HCT116 (cell line): Measurements from ENCODE around the gene GADD45G. TPM values are rescaled to one million over a fixed set of nuclear protein-coding genes. Genes with fewer than 3 reads are reported as not detected.

Experiments
- ATAC-seq: fragments of 200-7000 bp; cut with Tn5 transposase; 2 replicates; pipeline ENCODE4 v1.9.1; 2020; ENCODE audit warnings: mild to moderate bottlenecking, moderate library complexity
- BruUV-seq: library from RNA; stranded (reverse); fragments of 400-500 nt; replicated peaks from 2 replicates; lab custom pipeline; 2021; lab: Mats Ljungman, UMichigan
- CTCF ChIA-PET: fragments of 300-600 bp; sonication (Branson Sonifier 250); formaldehyde crosslinking; loops from one replicate; lab custom pipeline; 2021; ENCODE audit warnings: antibody characterized with exemption; lab: Charles Lee
- POLR2A ChIA-PET: fragments of 300-600, 350-600 bp; sonication (Branson Sonifier 250); formaldehyde crosslinking; loops from one replicate; lab custom pipeline; 2021; ENCODE audit warnings: antibody characterized with exemption; lab: Charles Lee
- RAD21 ChIA-PET, 2 experiments: fragments of 300-600 bp; sonication (Branson Sonifier 250); formaldehyde crosslinking; loops; one replicate each; lab custom pipeline; 2023; ENCODE audit warnings: low total read pairs in 2 of 2; ENCODE audit not compliant: uncharacterized antibody in 2 of 2, unreplicated experiment in 2 of 2, low non-redundant PET in 1 of 2; lab: Charles Lee
- DNase-seq: peaks from one replicate; pipeline ENCODE4 v3.0.0-alpha.2; 2010; ENCODE audit warnings: low read depth, low spot score
- H2AFZ ChIP-seq: fragments of 200-600 bp; shearing (Covaris generic), sonication (generic); 2 replicates; pipeline ENCODE4 v1.6.1; 2017; ENCODE audit warnings: low read depth, mixed run types, mixed read lengths, antibody characterized with exemption, low read length; ENCODE audit not compliant: poor library complexity, severe bottlenecking
- H3K27ac ChIP-seq: 2 replicates; pipeline ENCODE4 v1.5.1; 2012; ENCODE audit warnings: low read depth, low read length
- H3K27me3 ChIP-seq: fragments of 200-600 bp; sonication (generic); 2 replicates; pipeline ENCODE4 v1.6.1; 2016; ENCODE audit warnings: mixed run types, low read length, mixed read lengths; ENCODE audit not compliant: insufficient read depth
- H3K36me3 ChIP-seq, 2 experiments: fragments of 200-500 bp in 1 of 2; fragments of 200-600 bp in 1 of 2; sonication (Bioruptor generic) in 1 of 2; sonication (generic) in 1 of 2; 2 replicates each; pipeline versions ENCODE4 v1.5.1 to v1.6.1; 2014 to 2016; ENCODE audit warnings: low read length in 2 of 2, inconsistent platforms in 1 of 2, mixed read lengths in 1 of 2, mixed run types in 1 of 2; ENCODE audit not compliant: insufficient read depth in 2 of 2, control insufficient read depth in 1 of 2
- H3K4me1 ChIP-seq, 2 experiments: fragments of 200-600 bp in 1 of 2; sonication (generic) in 1 of 2; 2 replicates each; pipeline versions ENCODE4 v1.5.1 to v1.6.1; 2012 to 2017; ENCODE audit warnings: low read length in 2 of 2, inconsistent platforms in 1 of 2, mild to moderate bottlenecking in 1 of 2, mixed read lengths in 1 of 2, mixed run types in 1 of 2, moderate library complexity in 1 of 2; ENCODE audit not compliant: insufficient read depth in 2 of 2, control insufficient read depth in 1 of 2
- H3K4me2 ChIP-seq: fragments of 200-600 bp; sonication (generic); 2 replicates; pipeline ENCODE4 v1.6.1; 2017; ENCODE audit warnings: mixed run types, low read length, mixed read lengths
- H3K4me3 ChIP-seq, 2 experiments: fragments of 200-600 bp in 1 of 2; sonication (generic) in 1 of 2; replicated peaks in 1 of 2; 2 replicates each; pipeline ENCODE4 v1.5.1; 2011 to 2016; ENCODE audit warnings: low read length in 2 of 2, control low read depth in 1 of 2, low read depth in 1 of 2, mild to moderate bottlenecking in 1 of 2, mixed read lengths in 1 of 2, mixed run types in 1 of 2
- H3K79me2 ChIP-seq: fragments of 200-600 bp; sonication (generic); 2 replicates; pipeline ENCODE4 v1.6.1; 2017; ENCODE audit warnings: mild to moderate bottlenecking, mixed run types, low read length, moderate library complexity, mixed read lengths; ENCODE audit not compliant: insufficient read depth
- H3K9ac ChIP-seq: fragments of 200-600 bp; sonication (generic); 2 replicates; pipeline ENCODE4 v1.6.1; 2016; ENCODE audit warnings: low read length, mixed read lengths
- H3K9me2 ChIP-seq: fragments of 200-600 bp; sonication (generic), shearing (Covaris generic); 2 replicates; pipeline ENCODE4 v1.6.1; 2017; ENCODE audit warnings: mixed run types, mild to moderate bottlenecking, moderate library complexity; ENCODE audit not compliant: insufficient read depth
- H3K9me3 ChIP-seq, 2 experiments: fragments of 200-500 bp in 1 of 2; fragments of 200-600 bp in 1 of 2; sonication (Bioruptor generic) in 1 of 2; sonication (generic) in 1 of 2; 2 replicates each; pipeline ENCODE4 v1.6.1; 2014 to 2017; ENCODE audit warnings: low read length in 2 of 2, mixed read lengths in 2 of 2, inconsistent platforms in 1 of 2, low read depth in 1 of 2, mild to moderate bottlenecking in 1 of 2, mixed run types in 1 of 2, moderate library complexity in 1 of 2; ENCODE audit not compliant: control insufficient read depth in 1 of 2, insufficient read depth in 1 of 2
- H4K20me1 ChIP-seq: fragments of 200-600 bp; sonication (generic), shearing (Covaris generic); 2 replicates; pipeline ENCODE4 v1.6.1; 2017; ENCODE audit warnings: mixed run types, mild to moderate bottlenecking, moderate library complexity; ENCODE audit not compliant: insufficient read depth
- ATF3 ChIP-seq: IDR thresholded peaks from 2 replicates; pipeline ENCODE4 v1.6.1; 2012
- CBX3 ChIP-seq: IDR thresholded peaks from 2 replicates; pipeline ENCODE4 v1.6.1; 2012; ENCODE audit warnings: low read depth
- EZH2 ChIP-seq: fragments of 200-600 bp; sonication (generic); IDR thresholded peaks from 2 replicates; pipeline ENCODE4 v1.6.1; 2017; ENCODE audit warnings: antibody characterized with exemption, mixed run types
- EZH2phosphoT487 ChIP-seq: fragments of 200-600 bp; IDR thresholded peaks from 2 replicates; pipeline ENCODE4 v1.6.1; 2018; ENCODE audit warnings: antibody characterized with exemption, borderline replicate concordance
- JUND ChIP-seq: IDR thresholded peaks from 2 replicates; pipeline ENCODE4 v1.6.1; 2012
- POLR2A ChIP-seq: IDR thresholded peaks from 2 replicates; pipeline ENCODE4 v1.7.0; 2011; ENCODE audit warnings: borderline replicate concordance; ENCODE audit not compliant: insufficient read depth, insufficient read length; ENCODE audit errors: extremely low read depth
- POLR2AphosphoS5 ChIP-seq: IDR thresholded peaks from 2 replicates; pipeline ENCODE4 v1.6.1; 2011; ENCODE audit warnings: mild to moderate bottlenecking, low read depth, low read length, moderate library complexity
- SRF ChIP-seq: IDR thresholded peaks from 2 replicates; pipeline ENCODE4 v1.6.1; 2012; ENCODE audit warnings: low read depth
- YY1 ChIP-seq: IDR thresholded peaks from 2 replicates; pipeline ENCODE4 v1.6.1; 2011; ENCODE audit warnings: low read length, low read depth, moderate library complexity, mild to moderate bottlenecking; ENCODE audit not compliant: insufficient replicate concordance; ENCODE audit errors: extremely low read depth
- ZBTB33 ChIP-seq: IDR thresholded peaks from 2 replicates; pipeline ENCODE4 v1.6.1; 2011; ENCODE audit warnings: mild to moderate bottlenecking, low read length, moderate library complexity; ENCODE audit not compliant: insufficient replicate concordance; ENCODE audit errors: extremely low read depth
- ZNF274 ChIP-seq: fragments of 200-500 bp; sonication (Bioruptor generic); IDR thresholded peaks from 2 replicates; pipeline ENCODE4 v1.6.1; 2014; ENCODE audit warnings: mild to moderate bottlenecking, low read depth, low read length, inconsistent platforms
- intact Hi-C: fragments of 100-400 bp; cut with micrococcal nuclease; formaldehyde crosslinking; loops from 2 replicates; pipeline ENCODE4 v1.10.0; 2022
- total RNA-seq: library from RNA; stranded (reverse); gene quantifications from one replicate; pipeline ENCODE4 v1.2.1, GENCODE V29; 2021; ENCODE audit not compliant: unreplicated experiment

The GADD45G gene
- total RNA-seq, 1 experiment from 2014 or later, result not detected

- intact Hi-C loops, result no loop called here
- RAD21 ChIA-PET, result no interaction called here
- Histone ChIP-seq H3K9me3 (no peaks in the 10 kb centered on the region), H4K20me1 (no peaks in the 10 kb centered on the region), H3K4me1 (no peaks in the 10 kb centered on the region), H3K27ac (no peak overlapping the region), H3K36me3 (no peaks in the 10 kb centered on the region), H3K9ac (no peak overlapping the region), H3K4me2 (no peak overlapping the region), H3K9me2 (no peaks in the 10 kb centered on the region), H3K4me3 (no peak overlapping the region), H3K27me3 (no peaks in the 10 kb centered on the region; the same call in 1 of the 2 replicates), H2AFZ (no peak overlapping the region), H3K79me2 (no peaks in the 10 kb centered on the region)
- ATAC-seq (no peak), DNase-seq (no peak)
- no peak for TF ChIP-seq SRF
- no peak for TF ChIP-seq ZNF274
- TF ChIP-seq EZH2, result no peak
- no peak for TF ChIP-seq EZH2phosphoT487
- TF ChIP-seq YY1, result no peak
- no peak for TF ChIP-seq ATF3
- TF ChIP-seq CBX3, result no peak
- TF ChIP-seq POLR2AphosphoS5, result no peak
- no peak for TF ChIP-seq POLR2A
- TF ChIP-seq JUND, result no peak
- no peak for TF ChIP-seq ZBTB33
- CTCF ChIA-PET, result no interaction called here
- no TSS peak for BruUV-seq
- POLR2A ChIA-PET, result no interaction called here
Measured at GRCh38 chr9:89642789-89643188, 38.0 kb downstream of the GADD45G start.
